Thyroid gland (tissue), 4 donors: ENCODE results near the gene AANAT. TPM values are rescaled to one million over a fixed set of nuclear protein-coding genes. Genes with fewer than 3 reads are reported as not detected.
A peak's percentile ranks its signal among the peaks of the same experiment; 100 is the strongest.

Experiments used
- DNase-seq, 2 donors: peaks; one replicate each; pipeline ENCODE4 v3.0.0-alpha.2; 2019
- H3K27ac ChIP-seq, 3 donors: fragments of 200-600 bp; sonication (generic); 1 replicate in 2 of 3; 2 replicates in 1 of 3; pipeline ENCODE4 v1.5.1; 2016 to 2019; ENCODE audit warnings: mild to moderate bottlenecking in 1 of 3, moderate library complexity in 1 of 3
- H3K27me3 ChIP-seq: fragments of 200-600 bp; sonication (generic); one replicate; pipeline ENCODE4 v1.5.1; 2019
- H3K36me3 ChIP-seq, 2 donors: fragments of 200-600 bp; sonication (generic); one replicate each; pipeline ENCODE4 v1.5.1; 2016 to 2019
- H3K4me1 ChIP-seq, 2 donors: fragments of 200-600 bp; sonication (generic); one replicate each; pipeline ENCODE4 v1.5.1; 2017 to 2019
- H3K4me3 ChIP-seq, 3 donors: fragments of 200-600 bp; sonication (generic); replicated peaks in 1 of 3; 1 replicate in 2 of 3; 2 replicates in 1 of 3; pipeline ENCODE4 v1.5.1; 2016; ENCODE audit warnings: mild to moderate bottlenecking in 1 of 3
- H3K9me3 ChIP-seq: fragments of 200-600 bp; sonication (generic); one replicate; pipeline ENCODE4 v1.5.1; 2017
- POLR2A ChIP-seq, 2 donors: fragments of 450-650 bp; IDR thresholded peaks; one replicate each; pipeline ENCODE4 v1.6.1; 2017; ENCODE audit warnings: antibody characterized with exemption in 2 of 2, mild to moderate bottlenecking in 2 of 2, moderate library complexity in 1 of 2
- WGBS, 2 donors: methylation state at CpG; one replicate each; pipeline ENCODE4 v1.1.5; 2017; 5-methylcytosine and 5-hydroxymethylcytosine counted together
- intact Hi-C: fragments of 100-400 bp; cut with DNase I; formaldehyde crosslinking; loops from one replicate; pipeline ENCODE4 v1.15.1; 2023
- total RNA-seq, 4 donors: library from RNA; depleted of rRNA; stranded (reverse); fragments of >200 nt; gene quantifications; one replicate each; pipeline ENCODE4 v1.2.3, GENCODE V29; 2016
- TF ChIP-seq, protein P1 (sequence below), 6 experiments: fragments of 200-600 bp in 3 of 6; fragments of 450-650 bp in 3 of 6; sonication (generic) in 3 of 6; IDR thresholded peaks; one replicate each; pipeline ENCODE4 v1.5.1; 2016 to 2019; ENCODE audit warnings: antibody characterized with exemption in 6 of 6, mild to moderate bottlenecking in 2 of 6, inconsistent platforms in 1 of 6, moderate library complexity in 1 of 6

Gene AANAT
- under 1 TPM in 1 of 4 donors, not detected in 3; 0.81 TPM for total RNA-seq

DNA sequence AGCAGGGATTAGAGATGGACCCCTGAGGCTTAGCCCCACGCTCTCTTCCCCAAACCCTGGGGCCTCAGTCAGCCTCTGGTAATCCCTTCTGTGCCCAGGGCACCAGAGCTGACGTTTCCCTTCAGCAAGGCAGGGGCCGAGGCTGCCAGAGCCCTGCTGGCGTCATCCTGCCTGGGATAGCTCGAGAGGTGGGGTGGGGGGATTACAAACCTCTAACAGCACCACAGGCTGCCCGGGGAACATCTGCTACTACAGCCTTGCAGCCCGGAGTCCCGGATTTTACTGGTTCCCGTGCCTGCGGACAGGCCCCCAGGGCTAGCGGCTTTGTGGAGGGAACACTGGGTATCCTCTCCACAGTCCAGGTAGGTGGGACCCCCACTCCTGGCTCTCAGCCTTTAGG lies at the start of gene AANAT:
AANAT (plus strand) TSS at position 238 of the 400 bp plus-strand sequence. CDS start 1,144 bp downstream, outside the sequence.
- TF ChIP-seq, protein P1, sequence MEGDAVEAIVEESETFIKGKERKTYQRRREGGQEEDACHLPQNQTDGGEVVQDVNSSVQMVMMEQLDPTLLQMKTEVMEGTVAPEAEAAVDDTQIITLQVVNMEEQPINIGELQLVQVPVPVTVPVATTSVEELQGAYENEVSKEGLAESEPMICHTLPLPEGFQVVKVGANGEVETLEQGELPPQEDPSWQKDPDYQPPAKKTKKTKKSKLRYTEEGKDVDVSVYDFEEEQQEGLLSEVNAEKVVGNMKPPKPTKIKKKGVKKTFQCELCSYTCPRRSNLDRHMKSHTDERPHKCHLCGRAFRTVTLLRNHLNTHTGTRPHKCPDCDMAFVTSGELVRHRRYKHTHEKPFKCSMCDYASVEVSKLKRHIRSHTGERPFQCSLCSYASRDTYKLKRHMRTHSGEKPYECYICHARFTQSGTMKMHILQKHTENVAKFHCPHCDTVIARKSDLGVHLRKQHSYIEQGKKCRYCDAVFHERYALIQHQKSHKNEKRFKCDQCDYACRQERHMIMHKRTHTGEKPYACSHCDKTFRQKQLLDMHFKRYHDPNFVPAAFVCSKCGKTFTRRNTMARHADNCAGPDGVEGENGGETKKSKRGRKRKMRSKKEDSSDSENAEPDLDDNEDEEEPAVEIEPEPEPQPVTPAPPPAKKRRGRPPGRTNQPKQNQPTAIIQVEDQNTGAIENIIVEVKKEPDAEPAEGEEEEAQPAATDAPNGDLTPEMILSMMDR (IDR thresholded peaks at IDR 0.05) = no peak
- TF ChIP-seq POLR2A (IDR thresholded peaks at IDR 0.05) = no peak
- no peaks in the 10 kb centered on the region for H3K9me3 ChIP-seq
- H3K4me1 ChIP-seq = peaks cover 0 to 3% of the 10 kb centered on the region in 2 donors
- H3K27ac ChIP-seq = no peak within 1 kb of the TSS
- WGBS, 2 donors = 73 to 82% methylated on average over 3 to 11 of the region's 11 CpGs
- DNase-seq = no peak
- intact Hi-C loops = no loop called here
- H3K4me3 ChIP-seq = no peak within 1 kb of the TSS
- peaks cover 0 to 8% of the 10 kb centered on the region in 2 donors for H3K36me3 ChIP-seq
- H3K27me3 ChIP-seq = no peaks in the 10 kb centered on the region

DNA sequence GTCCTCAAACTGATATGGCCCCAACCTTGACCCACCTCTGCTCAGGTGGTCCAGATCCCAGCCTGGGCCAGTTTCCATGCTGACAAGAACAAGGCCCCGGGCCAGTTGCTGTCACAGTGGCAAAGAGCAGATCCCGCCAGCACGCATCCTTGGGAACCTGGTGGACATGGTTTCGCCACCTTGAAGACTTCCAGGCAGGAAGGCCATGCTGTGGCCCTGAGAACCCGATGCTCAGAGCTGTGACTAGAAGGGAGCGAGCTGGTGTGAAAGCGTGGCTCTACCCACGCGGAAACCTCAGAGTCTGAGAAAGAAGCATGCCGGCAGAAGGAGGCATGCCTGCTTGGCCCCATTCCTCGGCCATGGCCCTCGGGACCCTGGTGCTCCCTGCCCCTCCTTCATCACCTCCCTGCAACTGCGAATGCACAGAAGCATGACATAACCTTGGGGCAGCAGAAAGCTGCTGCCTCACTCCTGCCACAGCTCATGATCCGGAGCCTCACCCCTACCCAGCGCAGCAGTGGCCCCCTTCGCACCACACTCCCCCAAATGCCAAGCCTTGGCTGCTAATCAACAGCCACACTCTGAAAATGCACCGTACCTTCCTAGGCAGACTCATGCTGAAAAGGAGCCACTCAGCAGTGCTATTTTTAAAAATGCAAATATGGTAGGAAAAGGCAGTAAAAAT lies 47.7 kb upstream of the AANAT start:
- H3K27me3 ChIP-seq = no peaks in the 10 kb centered on the region
- H3K27ac ChIP-seq = peak overlapping the region; percentile 56 to 62 (median 60)
- DNase-seq = peak; percentile 54 to 73
- peaks cover 41 to 60% of the 10 kb centered on the region in 2 donors for H3K4me1 ChIP-seq
- WGBS, 2 donors = 46 to 68% methylated on average over 14 of the region's 17 CpGs
- H3K4me3 ChIP-seq = no peak overlapping the region
- no peaks in the 10 kb centered on the region for H3K36me3 ChIP-seq
- TF ChIP-seq, protein P1 (IDR thresholded peaks at IDR 0.05) = no peak
- TF ChIP-seq POLR2A (IDR thresholded peaks at IDR 0.05) = no peak
- H3K9me3 ChIP-seq = no peaks in the 10 kb centered on the region
- intact Hi-C loops = no loop called here

DNA sequence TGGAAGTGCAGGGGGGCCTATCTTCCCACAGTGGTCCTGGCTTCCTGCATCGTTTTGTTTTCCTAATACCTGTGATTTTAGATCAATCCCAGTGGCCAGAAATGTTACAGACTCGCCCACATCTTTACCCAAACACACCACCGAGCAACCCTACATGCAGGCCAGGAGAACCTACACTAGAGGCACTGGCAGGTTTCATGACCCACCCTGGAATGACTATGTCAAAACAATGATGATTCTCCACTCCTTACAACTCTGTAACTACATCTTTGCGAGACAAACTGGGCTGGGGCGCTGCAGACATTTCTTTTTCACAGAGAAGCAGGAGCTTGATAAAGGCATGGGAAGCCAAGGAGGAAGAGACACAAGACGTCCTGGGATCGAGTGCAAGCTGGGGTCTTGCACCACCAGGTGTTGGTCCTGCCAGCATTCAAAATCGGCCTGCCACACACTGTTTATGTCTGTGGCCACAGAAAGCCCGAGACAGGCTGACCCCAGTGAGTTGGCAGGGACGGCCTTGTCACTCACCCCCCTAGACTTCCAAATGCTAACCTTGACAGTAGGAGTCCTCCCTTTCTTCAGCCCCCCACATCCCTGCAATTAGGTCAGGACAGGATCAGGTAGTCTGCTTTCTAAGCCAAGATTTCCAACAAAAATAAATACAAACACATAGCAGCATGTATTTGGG lies 46.9 kb upstream of the AANAT start:
- no peak for DNase-seq
- Histone ChIP-seq H3K4me3 (no peak overlapping the region), H3K4me1 (peaks cover 40 to 52% of the 10 kb centered on the region in 2 donors), H3K36me3 (no peaks in the 10 kb centered on the region), H3K9me3 (no peaks in the 10 kb centered on the region), H3K27me3 (no peaks in the 10 kb centered on the region), H3K27ac (peak overlapping the region; percentile 46 to 62 (median 60))
- WGBS, 2 donors = 68 to 72% methylated on average over 8 to 10 of the region's 10 CpGs
- intact Hi-C loops = no loop called here
- TF ChIP-seq, protein P1 (IDR thresholded peaks at IDR 0.05) = peak in 1 of 6 experiments; percentile 1
- TF ChIP-seq POLR2A (IDR thresholded peaks at IDR 0.05) = no peak

DNA sequence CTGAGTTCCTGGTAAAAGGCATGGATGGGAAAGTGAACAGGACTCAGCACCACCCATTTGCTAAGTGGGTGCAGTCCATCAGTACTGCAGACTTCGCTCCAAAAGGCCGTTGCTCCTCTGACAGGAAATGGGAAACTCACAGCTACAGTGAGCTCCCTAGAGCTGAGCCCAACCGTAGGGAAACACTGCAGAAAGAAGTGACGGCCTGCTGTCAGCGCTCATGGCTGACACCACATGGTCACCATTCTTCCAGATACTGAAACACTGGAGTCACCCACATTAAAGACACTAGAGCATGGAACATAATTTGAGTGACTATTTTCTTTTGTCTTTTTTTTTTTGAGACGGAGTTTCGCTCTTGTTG lies 46.4 kb upstream of the AANAT start:
- WGBS, 2 donors = 57 to 73% methylated on average over 7 of the region's 7 CpGs
- H3K4me1 ChIP-seq = peaks cover 41 to 51% of the 10 kb centered on the region in 2 donors
- intact Hi-C loops = no loop called here
- TF ChIP-seq, protein P1 (IDR thresholded peaks at IDR 0.05) = no peak
- TF ChIP-seq POLR2A (IDR thresholded peaks at IDR 0.05) = no peak
- peak overlapping the region in 2 of 3 donors; percentile 60 to 62 for H3K27ac ChIP-seq
- DNase-seq = no peak
- H3K9me3 ChIP-seq = no peaks in the 10 kb centered on the region
- no peak overlapping the region for H3K4me3 ChIP-seq
- H3K36me3 ChIP-seq = no peaks in the 10 kb centered on the region
- no peaks in the 10 kb centered on the region for H3K27me3 ChIP-seq

DNA sequence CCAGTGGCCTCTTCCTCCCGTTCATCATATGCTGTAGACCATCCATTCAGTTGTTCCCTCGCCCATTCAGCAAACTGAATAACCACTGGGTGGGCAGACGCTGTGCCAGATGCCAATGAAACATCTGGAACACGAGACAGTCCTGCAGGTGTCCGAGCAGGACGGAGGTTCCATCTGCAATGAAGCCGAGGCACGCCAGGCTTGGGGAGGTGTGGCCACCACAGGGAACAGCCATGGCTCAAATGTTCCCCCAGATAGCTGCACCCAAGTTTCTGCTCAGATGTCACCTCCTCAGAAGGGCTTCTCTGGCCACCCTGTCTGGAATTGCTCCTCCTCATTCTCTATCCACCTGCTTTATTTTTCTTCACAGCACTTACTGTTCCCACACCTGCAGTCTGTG lies 45.0 kb upstream of the AANAT start:
- WGBS, 2 donors = 98% methylated on average over 8 of the region's 8 CpGs
- Histone ChIP-seq H3K9me3 (no peaks in the 10 kb centered on the region), H3K36me3 (no peaks in the 10 kb centered on the region), H3K27me3 (no peaks in the 10 kb centered on the region), H3K27ac (no peak overlapping the region), H3K4me1 (peaks cover 31 to 45% of the 10 kb centered on the region in 2 donors), H3K4me3 (no peak overlapping the region)
- no peak for DNase-seq
- intact Hi-C loops = no loop called here
- TF ChIP-seq, protein P1 (IDR thresholded peaks at IDR 0.05) = no peak
- no peak for TF ChIP-seq POLR2A (IDR thresholded peaks at IDR 0.05)
